PC-9 (cell line): ENCODE measurements around the gene SAFB2. TPM values are rescaled to one million over a fixed set of nuclear protein-coding genes. Genes with fewer than 3 reads are reported as not detected.

Experiments used
- BruUV-seq: library from RNA; stranded (reverse); fragments of 400-500 nt; replicated peaks from 2 replicates; lab custom pipeline; 2021; lab: Mats Ljungman, UMichigan
- CTCF ChIA-PET: fragments of 300-600 bp; sonication (Branson Sonifier 250); formaldehyde crosslinking; loops from one replicate; lab custom pipeline; 2022; ENCODE audit warnings: antibody characterized with exemption; lab: Charles Lee
- POLR2A ChIA-PET: fragments of 300-600 bp; sonication (Branson Sonifier 250); formaldehyde crosslinking; loops from one replicate; lab custom pipeline; 2022; ENCODE audit warnings: antibody characterized with exemption; ENCODE audit not compliant: unreplicated experiment; lab: Charles Lee
- DNase-seq, 2 experiments: peaks; one replicate each; pipeline versions ENCODE4 v3.0.0 to v3.0.0-alpha.2; 2015 to 2022; ENCODE audit warnings: mixed read lengths in 1 of 2
- H2AFZ ChIP-seq: fragments of 200-600 bp; sonication (generic); 2 replicates; pipeline ENCODE4 v1.8.1; 2017; ENCODE audit warnings: antibody characterized with exemption
- H3F3A ChIP-seq: fragments of 200-600 bp; sonication (generic); 2 replicates; pipeline ENCODE4 v1.8.1; 2017; ENCODE audit warnings: antibody characterized with exemption, mild to moderate bottlenecking, low read depth; ENCODE audit not compliant: insufficient read depth
- H3K27ac ChIP-seq: fragments of 200-600 bp; sonication (generic); 2 replicates; pipeline ENCODE4 v1.6.1; 2016; ENCODE audit warnings: mixed run types
- H3K27me3 ChIP-seq: fragments of 200-600 bp; sonication (generic); 2 replicates; pipeline ENCODE4 v1.6.1; 2016; ENCODE audit warnings: low read depth, mixed run types; ENCODE audit not compliant: insufficient read depth
- H3K36me3 ChIP-seq: fragments of 200-600 bp; sonication (generic); 2 replicates; pipeline ENCODE4 v1.6.1; 2016; ENCODE audit warnings: low read depth, mixed run types
- H3K4me1 ChIP-seq: fragments of 200-600 bp; sonication (generic); replicated peaks from 2 replicates; pipeline ENCODE4 v1.6.1; 2016; ENCODE audit warnings: mixed run types; ENCODE audit not compliant: insufficient read depth
- H3K4me2 ChIP-seq: fragments of 200-600 bp; sonication (generic); 2 replicates; pipeline ENCODE4 v1.6.1; 2017; ENCODE audit warnings: mixed run types
- H3K4me3 ChIP-seq: fragments of 200-600 bp; sonication (generic); 2 replicates; pipeline ENCODE4 v1.6.1; 2016; ENCODE audit warnings: mixed run types
- H3K79me2 ChIP-seq: fragments of 200-600 bp; sonication (generic); 2 replicates; pipeline ENCODE4 v1.6.1; 2017; ENCODE audit warnings: low read depth, mixed run types
- H3K9me2 ChIP-seq: fragments of 200-600 bp; sonication (generic); 2 replicates; pipeline ENCODE4 v1.8.1; 2017; ENCODE audit warnings: mild to moderate bottlenecking; ENCODE audit not compliant: insufficient read depth
- H3K9me3 ChIP-seq: fragments of 200-600 bp; sonication (generic); 2 replicates; pipeline ENCODE4 v1.8.1; 2016; ENCODE audit warnings: low read depth; ENCODE audit not compliant: insufficient read depth
- H4K20me1 ChIP-seq: fragments of 200-600 bp; sonication (generic); 2 replicates; pipeline ENCODE4 v1.8.1; 2017; ENCODE audit not compliant: insufficient read depth
- CTCF ChIP-seq: fragments of 200-600 bp; sonication (generic); conservative IDR thresholded peaks from 2 replicates; pipeline ENCODE4 v1.6.1; 2017; ENCODE audit warnings: mixed run types, antibody characterized with exemption, mild to moderate bottlenecking, moderate library complexity
- EZH2 ChIP-seq: fragments of 200-600 bp; sonication (generic); IDR thresholded peaks from 2 replicates; pipeline ENCODE4 v1.8.0; 2017; ENCODE audit warnings: antibody characterized with exemption, low read depth
- intact Hi-C: fragments of 100-400 bp; cut with micrococcal nuclease; formaldehyde crosslinking; loops from one replicate; pipeline ENCODE4 v1.10.0; 2022; ENCODE audit not compliant: unreplicated experiment
- total RNA-seq: library from RNA; stranded (reverse); gene quantifications from 2 replicates; pipeline ENCODE4 v1.2.3, GENCODE V29; 2021

The SAFB2 gene
- total RNA-seq, 1 experiment from 2014 or later = 43.1 TPM

- Histone ChIP-seq H3K9me2 (no peaks in the 10 kb centered on the region), H2AFZ (no peak overlapping the region), H3K9me3 (no peaks in the 10 kb centered on the region), H3K27me3 (no peaks in the 10 kb centered on the region), H3K27ac (no peak overlapping the region), H3F3A (no peaks in the 10 kb centered on the region; the same call in 1 of the 2 replicates), H4K20me1 (peaks cover 62% of the 10 kb centered on the region), H3K4me1 (peaks cover 10% of the 10 kb centered on the region), H3K4me3 (no peak overlapping the region), H3K79me2 (peaks cover 94% of the 10 kb centered on the region), H3K4me2 (no peak overlapping the region), H3K36me3 (peaks cover 13% of the 10 kb centered on the region)
- no peak for TF ChIP-seq CTCF
- TF ChIP-seq EZH2 = no peak
- POLR2A ChIA-PET = no interaction called here
- intact Hi-C loops = no loop called here
- no peak for DNase-seq
- CTCF ChIA-PET = no interaction called here
- no TSS peak for BruUV-seq
Measured at GRCh38 chr19:5627395-5627904, 4.9 kb upstream of the SAFB2 start.

- peaks cover 52% of the 10 kb centered on the region for H4K20me1 ChIP-seq
Measured at GRCh38 chr19:5625641-5626040, 3.1 kb upstream of the SAFB2 start.

GRCh38 chr19:5624741-5625278 is 2.2 kb upstream of the SAFB2 start:
- intact Hi-C loops = no loop called here

More at GRCh38 chr19:5625641-5626040, 3.1 kb upstream of the SAFB2 start:
- no peaks in the 10 kb centered on the region for H3K9me2 ChIP-seq
- H3K4me3 ChIP-seq = no peak overlapping the region
- ChIA-PET CTCF (no interaction called here), POLR2A (no interaction called here)
- H3K27me3 ChIP-seq = no peaks in the 10 kb centered on the region
- intact Hi-C loops = no loop called here
- H2AFZ ChIP-seq = no peak overlapping the region
- no TSS peak for BruUV-seq
- no peak overlapping the region for H3K27ac ChIP-seq
- H3F3A ChIP-seq = no peaks in the 10 kb centered on the region; the same call in 1 of the 2 replicates
- no peak for TF ChIP-seq CTCF
- no peak for TF ChIP-seq EZH2
- H3K9me3 ChIP-seq = no peaks in the 10 kb centered on the region
- no peak for DNase-seq
- H3K4me1 ChIP-seq = peaks cover 17% of the 10 kb centered on the region
- H3K36me3 ChIP-seq = peaks cover 13% of the 10 kb centered on the region
- peaks cover 93% of the 10 kb centered on the region for H3K79me2 ChIP-seq
- no peak overlapping the region; the same call in 1 of the 2 replicates for H3K4me2 ChIP-seq

More at GRCh38 chr19:5624741-5625278, 2.2 kb upstream of the SAFB2 start:
- no peaks in the 10 kb centered on the region for H3K27me3 ChIP-seq
- peaks cover 54% of the 10 kb centered on the region for H4K20me1 ChIP-seq
- no peak overlapping the region for H3K27ac ChIP-seq
- TF ChIP-seq CTCF (no peak), EZH2 (no peak)
- no peaks in the 10 kb centered on the region; the same call in 1 of the 2 replicates for H3F3A ChIP-seq
- POLR2A ChIA-PET = interaction anchor here (0.5 kb wide), 1 partner anchor 51 kb away, joined by 3 read pairs; no protein-coding TSS in a partner anchor
- no peaks in the 10 kb centered on the region for H3K9me2 ChIP-seq
- H3K36me3 ChIP-seq = peaks cover 18% of the 10 kb centered on the region
- peak overlapping the region; percentile 94 for H3K4me2 ChIP-seq
- H3K4me1 ChIP-seq = peaks cover 17% of the 10 kb centered on the region
- H3K4me3 ChIP-seq = peak overlapping the region; percentile 83
- no peaks in the 10 kb centered on the region for H3K9me3 ChIP-seq
- DNase-seq = no peak
- CTCF ChIA-PET = no interaction called here
- H2AFZ ChIP-seq = no peak overlapping the region
- peaks cover 95% of the 10 kb centered on the region for H3K79me2 ChIP-seq
- no TSS peak for BruUV-seq
